PFSK-1 (cell line): ENCODE data around the gene BANF2.

ENCODE experiments used
- FOXP2 ChIP-seq: optimal IDR thresholded peaks from 2 replicates; pipeline ENCODE3; 2011; ENCODE audit warnings: borderline replicate concordance, control low read depth, inconsistent platforms; ENCODE audit not compliant: insufficient read depth; ENCODE audit errors: extremely low read length, extremely low read depth
- POLR2AphosphoS5 ChIP-seq: IDR thresholded peaks from 2 replicates; pipeline ENCODE4 v1.6.1; 2012; ENCODE audit warnings: low read depth, mild to moderate bottlenecking, control low read depth, low read length, moderate library complexity
- REST ChIP-seq, 2 experiments: IDR thresholded peaks; 2 replicates each; pipeline versions ENCODE4 v1.6.1 to v1.8.0; 2011 to 2012; ENCODE audit warnings: low read depth in 2 of 2, low read length in 2 of 2, control low read depth in 1 of 2, inconsistent platforms in 1 of 2, mild to moderate bottlenecking in 1 of 2, moderate library complexity in 1 of 2; ENCODE audit not compliant: insufficient read depth in 1 of 2
- SIN3A ChIP-seq: IDR thresholded peaks from 2 replicates; pipeline ENCODE4 v1.6.1; 2012; ENCODE audit warnings: mild to moderate bottlenecking, low read length, moderate library complexity, borderline replicate concordance; ENCODE audit not compliant: insufficient read depth
- TAF1 ChIP-seq: IDR thresholded peaks from 2 replicates; pipeline ENCODE4 v1.6.1; 2012; ENCODE audit warnings: low read length, control low read depth, borderline replicate concordance; ENCODE audit not compliant: insufficient read depth

The BANF2 gene

GRCh38 chr20:17663040-17663399, 36.7 kb upstream of the BANF2 start:
- TF ChIP-seq FOXP2 (no peak), SIN3A (no peak), POLR2AphosphoS5 (no peak)

- TF ChIP-seq REST (IDR thresholded peaks at IDR 0.05; ENCODE audit: insufficient read depth in 1 of 2, low read depth in 2 of 2, low read length in 2 of 2) (no peak), POLR2AphosphoS5 (no peak), TAF1 (no peak), FOXP2 (no peak), SIN3A (no peak)
Measured at GRCh38 chr20:17663486-17663885, 36.3 kb upstream of the BANF2 start.

- TF ChIP-seq FOXP2: no peak
- no peak for TF ChIP-seq TAF1
- TF ChIP-seq SIN3A: no peak
- no peak for TF ChIP-seq POLR2AphosphoS5
- TF ChIP-seq REST (IDR thresholded peaks at IDR 0.05; ENCODE audit: insufficient read depth in 1 of 2, low read depth in 2 of 2, low read length in 2 of 2): no peak
Measured at GRCh38 chr20:17664025-17664633, 35.6 kb upstream of the BANF2 start.

- TF ChIP-seq POLR2AphosphoS5: no peak
Measured at GRCh38 chr20:17665756-17666155, 34.0 kb upstream of the BANF2 start.

GRCh38 chr20:17666481-17666880, 33.3 kb upstream of the BANF2 start:
- TF ChIP-seq SIN3A (no peak), FOXP2 (no peak), REST (IDR thresholded peaks at IDR 0.05; ENCODE audit: insufficient read depth in 1 of 2, low read depth in 2 of 2, low read length in 2 of 2) (no peak), TAF1 (no peak), POLR2AphosphoS5 (no peak)

GRCh38 chr20:17667445-17667844, 32.3 kb upstream of the BANF2 start:
- TF ChIP-seq TAF1 (no peak), FOXP2 (no peak), POLR2AphosphoS5 (no peak), SIN3A (no peak), REST (IDR thresholded peaks at IDR 0.05; ENCODE audit: insufficient read depth in 1 of 2, low read depth in 2 of 2, low read length in 2 of 2) (no peak)
